AG04449 (cell line): ENCODE measurements around the gene MEIOSIN.
"Not testable (repeated sequence)": the region's sequence is repeated elsewhere in the genome, so short reads cannot be mapped to it uniquely, and the experiment has no call there.

Experiments used
- CTCF ChIA-PET: fragments of 350-600 bp; formaldehyde crosslinking; extraction: SDS; loops from one replicate; lab custom pipeline; 2021; ENCODE audit warnings: antibody characterized with exemption; lab: Yijun Ruan, JAX
- POLR2A ChIA-PET: fragments of 400-600, 350-600 bp; formaldehyde crosslinking; extraction: SDS; loops from one replicate; lab custom pipeline; 2020; ENCODE audit warnings: antibody characterized with exemption, inconsistent platforms; lab: Yijun Ruan, JAX
- DNase-seq: peaks from one replicate; pipeline ENCODE4 v3.0.0-alpha.2; 2010; ENCODE audit warnings: low read depth, low spot score
- H3K4me3 ChIP-seq: 2 replicates; pipeline ENCODE4 v1.5.1; 2011; ENCODE audit warnings: low read depth, mild to moderate bottlenecking, control low read depth, low read length
- CTCF ChIP-seq: IDR thresholded peaks from one replicate; pipeline ENCODE4 v1.5.1; 2011; ENCODE audit warnings: mild to moderate bottlenecking, moderate library complexity, low read length, control low read depth, inconsistent platforms; ENCODE audit not compliant: insufficient read depth; ENCODE audit errors: missing control alignments

Gene MEIOSIN

DNA sequence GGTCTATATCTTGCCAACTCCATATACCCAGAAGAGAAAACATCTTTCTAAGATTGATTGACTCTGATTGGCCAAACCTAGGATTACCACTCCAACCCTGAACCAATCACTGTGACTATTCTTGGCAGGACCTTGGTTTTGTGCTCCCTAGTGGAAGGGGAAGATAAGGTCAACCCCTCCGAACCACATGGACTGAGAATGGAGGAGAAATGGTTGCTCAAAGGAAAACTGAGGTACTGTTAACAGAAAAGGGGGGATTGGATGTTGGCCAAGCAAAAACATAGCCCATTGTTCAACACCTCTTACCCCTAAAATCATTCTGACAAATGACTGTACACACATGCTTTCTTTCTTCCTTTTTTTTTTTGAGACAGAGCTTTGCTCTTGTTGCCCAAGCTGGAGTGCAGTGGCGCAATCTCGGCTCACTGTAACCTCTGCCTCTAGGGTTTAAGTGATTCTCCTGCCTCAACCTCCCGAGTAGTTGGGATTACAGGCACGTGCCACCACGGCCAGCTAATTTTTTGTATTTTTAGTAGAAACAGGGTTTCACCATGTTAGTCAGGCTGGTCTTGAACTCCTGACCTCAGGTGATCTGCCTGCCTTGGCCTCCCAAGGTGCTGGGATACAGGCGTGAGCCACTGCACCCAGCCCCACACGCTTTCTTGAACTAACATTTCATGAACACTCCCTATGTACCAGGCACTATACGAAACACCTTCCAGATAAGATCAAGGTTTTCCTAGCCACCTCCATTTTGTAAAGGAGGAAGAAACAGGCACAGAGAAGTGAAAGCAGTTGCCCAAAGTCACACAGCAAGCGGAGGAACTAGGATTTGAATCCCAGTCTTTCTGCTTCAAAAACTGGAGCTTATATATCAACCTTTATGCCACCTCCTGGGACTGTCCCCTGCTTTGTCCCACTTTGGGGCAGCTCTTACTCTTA, 6.5 kb downstream of the MEIOSIN start:
- no peak overlapping the region for H3K4me3 ChIP-seq
- ChIA-PET POLR2A (interaction anchor here (1.6 kb wide), 1 partner anchor 9 kb away, joined by 5 read pairs; the partner anchor contains the start of gene FBXO46), CTCF (interaction anchor here (2.1 kb wide), 1 partner anchor 13 kb away, joined by 5 read pairs; no protein-coding TSS in a partner anchor)
- DNase-seq: no peak
- TF ChIP-seq CTCF: no peak

DNA sequence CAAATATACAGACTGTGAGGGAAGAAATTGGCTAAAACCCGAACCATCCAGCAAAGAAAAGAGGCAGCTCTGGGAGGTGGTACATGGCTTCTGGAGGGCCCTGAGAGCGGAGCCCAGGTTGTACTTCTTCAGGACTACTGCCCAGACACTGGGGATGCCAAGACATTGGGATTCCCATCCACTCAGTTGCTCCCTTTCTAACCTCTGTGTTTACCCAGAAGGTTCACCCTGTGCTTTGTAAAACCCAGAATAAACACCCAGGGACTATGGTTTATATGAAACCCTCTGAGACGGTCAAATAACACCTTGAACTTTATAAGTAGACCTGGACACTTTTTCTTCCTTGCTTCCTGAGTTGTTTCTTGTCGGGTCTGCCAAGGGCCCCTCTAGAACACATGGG, 9.7 kb downstream of the MEIOSIN start:
- ChIA-PET POLR2A (no interaction called here), CTCF (interaction anchor here (1.3 to 2.0 kb wide), 3 partner anchors 57 to 972 kb away, joined by 3 to 5 read pairs (median 3); no protein-coding TSS in a partner anchor)
- no peak overlapping the region for H3K4me3 ChIP-seq
- no peak for TF ChIP-seq CTCF
- no peak for DNase-seq

- ChIA-PET POLR2A (no interaction called here), CTCF (interaction anchor here (1.4 kb wide), 1 partner anchor 24 kb away, joined by 4 read pairs; the partner anchor contains the start of gene SIX5)
- no peak for DNase-seq
- H3K4me3 ChIP-seq: no peak overlapping the region
- no peak for TF ChIP-seq CTCF
These were observed 12.4 kb downstream of the MEIOSIN start for GRCh38 chr19:45745606-45746005.

- DNase-seq: no peak
- ChIA-PET POLR2A (no interaction called here), CTCF (interaction anchor here (0.7 kb wide), 1 partner anchor 12 kb away, joined by 3 read pairs; no protein-coding TSS in a partner anchor)
These were observed 13.6 kb downstream of the MEIOSIN start for GRCh38 chr19:45746866-45747265.

DNA sequence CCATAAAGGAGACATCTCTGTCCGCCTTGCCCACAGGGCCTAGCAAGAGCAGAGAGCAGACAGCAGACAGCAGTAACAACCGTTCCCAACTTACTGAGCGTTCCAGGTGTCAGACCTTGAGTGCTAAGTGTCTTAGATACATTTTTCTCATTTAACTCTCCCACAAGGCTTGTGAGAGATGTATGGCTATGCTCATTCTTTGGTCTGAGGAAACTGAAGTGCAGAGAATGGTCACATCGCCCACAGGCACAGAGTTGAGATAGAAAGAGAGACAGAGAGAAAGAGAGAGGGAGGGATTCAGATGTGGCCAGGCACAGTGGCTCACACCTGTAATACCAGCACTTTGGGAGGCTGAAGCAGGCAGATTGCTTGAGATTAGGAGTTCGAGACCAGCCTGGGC, 14.3 kb downstream of the MEIOSIN start:
- DNase-seq: no peak
- no peak for TF ChIP-seq CTCF
- no peak overlapping the region for H3K4me3 ChIP-seq
- ChIA-PET CTCF (no interaction called here), POLR2A (no interaction called here)

More at GRCh38 chr19:45746866-45747265, 13.6 kb downstream of the MEIOSIN start:
- TF ChIP-seq CTCF: no peak
- H3K4me3 ChIP-seq: no peak overlapping the region

GRCh38 chr19:45751483-45751882, 18.2 kb downstream of the MEIOSIN start:
- DNase-seq, H3K4me3 ChIP-seq, POLR2A ChIA-PET: not testable (repeated sequence)
- CTCF ChIA-PET: interaction anchor here (1.7 kb wide), 1 partner anchor 10 kb away, joined by 4 read pairs; no protein-coding TSS in a partner anchor
